ENCODE data around the gene LBHD2. TPM values are rescaled to one million over a fixed set of nuclear protein-coding genes. Genes with fewer than 3 reads are reported as not detected.
"Not testable (repeated sequence)": the region's sequence is repeated elsewhere in the genome, so short reads cannot be mapped to it uniquely, and the experiment has no call there.

Gene LBHD2
- total and polyA plus RNA-seq, 2 of the 8 experiments (the other 6 are each of a cell fraction or from before 2014, with no cell fraction given), result not detected

DNA sequence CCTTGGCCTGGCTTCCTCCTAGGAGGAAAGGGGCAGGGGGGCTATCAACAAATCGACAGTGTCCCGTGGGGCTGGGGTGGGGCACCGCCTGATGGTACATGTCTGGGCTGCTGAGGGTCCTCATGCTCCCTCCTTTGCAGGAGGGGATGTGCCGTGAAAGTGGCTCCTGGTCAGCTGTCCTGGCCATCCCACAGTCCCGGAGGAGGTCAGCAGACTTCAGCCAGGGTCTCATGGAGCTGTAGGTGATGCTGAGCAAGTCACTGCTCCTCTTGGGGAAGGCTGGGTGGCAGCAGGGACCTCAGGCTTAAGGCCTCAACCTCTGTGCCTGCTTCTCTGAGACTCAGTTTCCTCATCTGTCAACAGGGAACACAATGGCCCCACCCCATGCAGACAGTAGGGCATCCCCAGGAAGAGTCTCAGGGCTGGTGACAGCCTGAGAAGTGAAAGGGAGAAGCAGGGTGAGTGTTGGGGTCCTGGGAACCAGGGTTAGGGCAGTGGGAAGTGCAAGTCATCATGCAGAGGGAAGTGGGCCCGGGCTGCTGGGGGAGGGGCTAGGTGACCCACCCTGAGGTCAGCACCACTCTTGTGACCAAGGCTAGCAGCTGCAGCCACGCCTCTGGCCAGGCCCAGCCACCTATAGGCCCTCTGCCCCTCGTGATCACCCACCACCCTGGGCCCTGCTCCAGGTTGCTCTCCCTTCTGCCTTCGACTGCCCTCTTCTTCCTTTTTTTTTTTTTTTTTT lies 34.8 kb downstream of the LBHD2 start (continued):
- TF ChIP-seq ASH2L (IDR thresholded peaks at IDR 0.05; ENCODE audit: low read length), result no peak
- TF ChIP-seq, protein P1, sequence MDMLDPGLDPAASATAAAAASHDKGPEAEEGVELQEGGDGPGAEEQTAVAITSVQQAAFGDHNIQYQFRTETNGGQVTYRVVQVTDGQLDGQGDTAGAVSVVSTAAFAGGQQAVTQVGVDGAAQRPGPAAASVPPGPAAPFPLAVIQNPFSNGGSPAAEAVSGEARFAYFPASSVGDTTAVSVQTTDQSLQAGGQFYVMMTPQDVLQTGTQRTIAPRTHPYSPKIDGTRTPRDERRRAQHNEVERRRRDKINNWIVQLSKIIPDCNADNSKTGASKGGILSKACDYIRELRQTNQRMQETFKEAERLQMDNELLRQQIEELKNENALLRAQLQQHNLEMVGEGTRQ (IDR thresholded peaks at IDR 0.05; ENCODE audit: low read length), result no peak

DNA sequence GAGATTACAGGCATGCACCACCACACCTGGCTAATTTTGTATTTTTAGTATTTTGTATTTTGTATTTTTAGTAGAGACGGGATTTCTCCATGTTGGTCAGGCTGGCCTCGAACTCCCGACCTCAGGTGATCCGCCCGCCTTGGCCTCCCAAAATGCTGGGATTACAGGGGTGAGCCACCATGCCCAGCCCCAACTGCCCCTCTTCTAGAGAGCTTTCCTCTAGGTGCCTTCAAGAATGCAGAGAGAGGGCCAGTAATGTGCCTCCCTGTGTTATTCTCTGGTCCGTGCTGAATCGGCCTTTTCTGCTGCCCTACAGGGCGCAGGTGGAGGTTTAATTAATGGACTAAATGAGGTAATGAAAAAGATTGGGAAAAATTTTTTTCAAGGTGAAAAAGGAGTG lies 35.5 kb downstream of the LBHD2 start:
- H3K23ac ChIP-seq (ENCODE audit: insufficient read length); H3K18ac ChIP-seq (ENCODE audit: extremely low read depth, low read length); H4K91ac ChIP-seq (replicated peaks; ENCODE audit: insufficient read length, low read length); H3K4ac ChIP-seq (replicated peaks; ENCODE audit: insufficient read length, low read depth, low read length); H4K5ac ChIP-seq (ENCODE audit: insufficient read length, low read depth, low read length); H2BK12ac ChIP-seq (ENCODE audit: low read depth, low read length); H2AFZ ChIP-seq (ENCODE audit: low read length); FAIRE-seq; H4K20me1 ChIP-seq (replicated peaks in 1 of 2; ENCODE audit: control insufficient read depth in 1 of 2, insufficient read depth in 2 of 2, low read length in 2 of 2); H2BK120ac ChIP-seq (replicated peaks; ENCODE audit: low read depth, low read length); H3K9me3 ChIP-seq (ENCODE audit: insufficient read depth in 2 of 2, low read depth in 1 of 2, low read length in 1 of 2); POLR2A ChIA-PET (ENCODE audit: partially characterized antibody); H2BK15ac ChIP-seq (ENCODE audit: low read length); H3K79me2 ChIP-seq (ENCODE audit: control insufficient read depth in 1 of 2, insufficient read depth in 2 of 2, low read length in 2 of 2); H2AK5ac ChIP-seq (ENCODE audit: low read depth, low read length); H3K79me1 ChIP-seq (ENCODE audit: low read depth, low read length); H3K27ac ChIP-seq (ENCODE audit: low read depth, low read length); H3K14ac ChIP-seq (ENCODE audit: insufficient read length); H2BK20ac ChIP-seq (ENCODE audit: low read length); H4K8ac ChIP-seq (ENCODE audit: extremely low read depth, insufficient read depth, low read length); H3K36me3 ChIP-seq (ENCODE audit: control insufficient read depth in 2 of 4, insufficient read depth in 4 of 4, low read length in 3 of 4); H2BK5ac ChIP-seq (ENCODE audit: low read depth, low read length); H3K4me2 ChIP-seq (ENCODE audit: insufficient read depth in 1 of 2, low read depth in 2 of 2, low read length in 2 of 2); H3K23me2 ChIP-seq (ENCODE audit: low read depth, low read length); DNase-seq (ENCODE audit: low read depth in 1 of 2, low spot score in 2 of 2); H3K9ac ChIP-seq (replicated peaks in 1 of 4; ENCODE audit: extremely low read depth in 1 of 4, low read depth in 3 of 4, low read length in 3 of 4); H3K4me3 ChIP-seq (ENCODE audit: extremely low read depth in 1 of 4, insufficient read depth in 2 of 4, low read depth in 3 of 4, low read length in 4 of 4); H3K56ac ChIP-seq (replicated peaks; ENCODE audit: insufficient read length, low read depth, low read length): not testable (repeated sequence)
- WGBS, 2 experiments (ENCODE audit: extremely low coverage in 1 of 2, insufficient coverage in 1 of 2, insufficient read length in 1 of 2, insufficient replicate concordance in 2 of 2, low coverage in 1 of 2, low lambda C conversion rate in 2 of 2, missing lambda C conversion rate in 1 of 2), result 88% methylated on average over 8 of the region's 8 CpGs; no CpG with 5 or more reads in 1 of the 2 experiments
- H3K4me1 ChIP-seq (replicated peaks in 1 of 4; ENCODE audit: control insufficient read depth in 3 of 4, insufficient read depth in 4 of 4, low read length in 3 of 4), result peaks cover 0 to 25% (median 20%) of the 10 kb centered on the region in 4 experiments; a peak in 6 of 7 replicates
- H3K27me3 ChIP-seq (replicated peaks in 1 of 4; ENCODE audit: control insufficient read depth in 3 of 4, extremely low read depth in 1 of 4, insufficient read depth in 3 of 4, low read length in 3 of 4), result peaks cover 0 to 15% (median 8%) of the 10 kb centered on the region in 4 experiments; a peak in 6 of 7 replicates
- CTCF ChIA-PET (ENCODE audit: partially characterized antibody), result interaction anchor here (0.9 to 18.4 kb wide), 5 partner anchors 9 to 42 kb away, joined by 3 to 276 read pairs (median 5); no protein-coding TSS in a partner anchor
